GM23338 (cell line): Measurements from ENCODE around the gene SMYD1.

Experiments used
- CREB1 ChIP-seq: fragments of 250-450 bp; sonication (Bioruptor Pico); IDR thresholded peaks from 2 replicates; pipeline ENCODE4 v1.5.0; 2020; ENCODE audit warnings: low read depth, mild to moderate bottlenecking, moderate library complexity
- EZH2 ChIP-seq: fragments of 200-600 bp; sonication (generic); IDR thresholded peaks from one replicate; pipeline ENCODE4 v1.8.0; 2017; ENCODE audit warnings: antibody characterized with exemption, mild to moderate bottlenecking, low read depth; ENCODE audit not compliant: unreplicated experiment
- EZH2phosphoT487 ChIP-seq: fragments of 200-600 bp; sonication (generic); IDR thresholded peaks from one replicate; pipeline ENCODE4 v1.8.1; 2018; ENCODE audit warnings: antibody characterized with exemption; ENCODE audit not compliant: unreplicated experiment
- JUNB ChIP-seq: IDR thresholded peaks from one replicate; pipeline ENCODE4 v1.6.1; 2016; ENCODE audit warnings: antibody characterized with exemption; ENCODE audit not compliant: unreplicated experiment
- NANOG ChIP-seq: IDR thresholded peaks from 2 replicates; pipeline ENCODE4 v1.6.1; 2016; ENCODE audit warnings: antibody characterized with exemption, borderline replicate concordance
- POLR2AphosphoS5 ChIP-seq: IDR thresholded peaks from 2 replicates; pipeline ENCODE4 v1.6.1; 2016; ENCODE audit warnings: antibody characterized with exemption, low read depth
- STAT1 ChIP-seq: IDR thresholded peaks from one replicate; pipeline ENCODE4 v1.6.1; 2016; ENCODE audit warnings: antibody characterized with exemption; ENCODE audit not compliant: unreplicated experiment
- ZNF331 ChIP-seq: fragments of 250-450 bp; sonication (Bioruptor Pico); IDR thresholded peaks from 2 replicates; pipeline ENCODE4 v1.5.0; 2020; ENCODE audit warnings: low read depth, mild to moderate bottlenecking, moderate library complexity
- TF ChIP-seq, protein P1 (sequence below): IDR thresholded peaks from one replicate; pipeline ENCODE4 v1.6.1; 2018; ENCODE audit warnings: antibody characterized with exemption; ENCODE audit not compliant: unreplicated experiment
- TF ChIP-seq, protein P2 (sequence below), 2 experiments: fragments of 200-600 bp in 1 of 2; sonication (generic) in 1 of 2; conservative IDR thresholded peaks; 2 replicates each; pipeline versions ENCODE4 v1.5.1 to v1.6.1; 2016 to 2017; ENCODE audit warnings: antibody characterized with exemption in 2 of 2, low read depth in 2 of 2, mild to moderate bottlenecking in 2 of 2, moderate library complexity in 1 of 2
- TF ChIP-seq, protein P3 (sequence below): fragments of 250-450 bp; sonication (Bioruptor Pico); IDR thresholded peaks from 2 replicates; pipeline ENCODE4 v1.5.0; 2020; ENCODE audit warnings: mild to moderate bottlenecking, moderate library complexity

DNA sequence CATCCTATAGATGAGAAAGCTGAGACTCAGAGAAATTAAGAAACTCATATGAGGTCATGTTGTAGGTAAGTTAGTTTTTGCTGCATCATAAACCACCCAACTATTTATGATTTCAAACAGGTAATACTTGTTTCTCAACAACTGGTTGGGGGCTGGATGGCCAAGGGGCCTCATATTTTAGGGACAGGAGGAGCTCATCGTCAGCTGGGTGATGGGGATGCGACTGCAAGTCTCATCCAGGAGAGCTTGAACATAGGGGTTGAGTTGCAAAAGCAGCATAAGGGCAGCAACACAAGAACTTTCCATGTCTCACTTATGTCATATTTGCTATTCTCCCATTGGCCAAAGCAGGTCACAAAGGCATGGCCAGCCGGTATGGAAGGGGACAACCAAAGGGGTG lies 47.6 kb upstream of the SMYD1 start:
- TF ChIP-seq POLR2AphosphoS5 (no peak), CREB1 (no peak), EZH2 (no peak), EZH2phosphoT487 (no peak), JUNB (no peak), NANOG (no peak), STAT1 (no peak), ZNF331 (CRISPR knock-in tag) (no peak)
- TF ChIP-seq, protein P1, sequence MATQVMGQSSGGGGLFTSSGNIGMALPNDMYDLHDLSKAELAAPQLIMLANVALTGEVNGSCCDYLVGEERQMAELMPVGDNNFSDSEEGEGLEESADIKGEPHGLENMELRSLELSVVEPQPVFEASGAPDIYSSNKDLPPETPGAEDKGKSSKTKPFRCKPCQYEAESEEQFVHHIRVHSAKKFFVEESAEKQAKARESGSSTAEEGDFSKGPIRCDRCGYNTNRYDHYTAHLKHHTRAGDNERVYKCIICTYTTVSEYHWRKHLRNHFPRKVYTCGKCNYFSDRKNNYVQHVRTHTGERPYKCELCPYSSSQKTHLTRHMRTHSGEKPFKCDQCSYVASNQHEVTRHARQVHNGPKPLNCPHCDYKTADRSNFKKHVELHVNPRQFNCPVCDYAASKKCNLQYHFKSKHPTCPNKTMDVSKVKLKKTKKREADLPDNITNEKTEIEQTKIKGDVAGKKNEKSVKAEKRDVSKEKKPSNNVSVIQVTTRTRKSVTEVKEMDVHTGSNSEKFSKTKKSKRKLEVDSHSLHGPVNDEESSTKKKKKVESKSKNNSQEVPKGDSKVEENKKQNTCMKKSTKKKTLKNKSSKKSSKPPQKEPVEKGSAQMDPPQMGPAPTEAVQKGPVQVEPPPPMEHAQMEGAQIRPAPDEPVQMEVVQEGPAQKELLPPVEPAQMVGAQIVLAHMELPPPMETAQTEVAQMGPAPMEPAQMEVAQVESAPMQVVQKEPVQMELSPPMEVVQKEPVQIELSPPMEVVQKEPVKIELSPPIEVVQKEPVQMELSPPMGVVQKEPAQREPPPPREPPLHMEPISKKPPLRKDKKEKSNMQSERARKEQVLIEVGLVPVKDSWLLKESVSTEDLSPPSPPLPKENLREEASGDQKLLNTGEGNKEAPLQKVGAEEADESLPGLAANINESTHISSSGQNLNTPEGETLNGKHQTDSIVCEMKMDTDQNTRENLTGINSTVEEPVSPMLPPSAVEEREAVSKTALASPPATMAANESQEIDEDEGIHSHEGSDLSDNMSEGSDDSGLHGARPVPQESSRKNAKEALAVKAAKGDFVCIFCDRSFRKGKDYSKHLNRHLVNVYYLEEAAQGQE: no peak
- TF ChIP-seq, protein P2, sequence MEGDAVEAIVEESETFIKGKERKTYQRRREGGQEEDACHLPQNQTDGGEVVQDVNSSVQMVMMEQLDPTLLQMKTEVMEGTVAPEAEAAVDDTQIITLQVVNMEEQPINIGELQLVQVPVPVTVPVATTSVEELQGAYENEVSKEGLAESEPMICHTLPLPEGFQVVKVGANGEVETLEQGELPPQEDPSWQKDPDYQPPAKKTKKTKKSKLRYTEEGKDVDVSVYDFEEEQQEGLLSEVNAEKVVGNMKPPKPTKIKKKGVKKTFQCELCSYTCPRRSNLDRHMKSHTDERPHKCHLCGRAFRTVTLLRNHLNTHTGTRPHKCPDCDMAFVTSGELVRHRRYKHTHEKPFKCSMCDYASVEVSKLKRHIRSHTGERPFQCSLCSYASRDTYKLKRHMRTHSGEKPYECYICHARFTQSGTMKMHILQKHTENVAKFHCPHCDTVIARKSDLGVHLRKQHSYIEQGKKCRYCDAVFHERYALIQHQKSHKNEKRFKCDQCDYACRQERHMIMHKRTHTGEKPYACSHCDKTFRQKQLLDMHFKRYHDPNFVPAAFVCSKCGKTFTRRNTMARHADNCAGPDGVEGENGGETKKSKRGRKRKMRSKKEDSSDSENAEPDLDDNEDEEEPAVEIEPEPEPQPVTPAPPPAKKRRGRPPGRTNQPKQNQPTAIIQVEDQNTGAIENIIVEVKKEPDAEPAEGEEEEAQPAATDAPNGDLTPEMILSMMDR (conservative IDR thresholded peaks at IDR 0.05; ENCODE audit: low read depth in 2 of 2): no peak
- TF ChIP-seq, protein P3, sequence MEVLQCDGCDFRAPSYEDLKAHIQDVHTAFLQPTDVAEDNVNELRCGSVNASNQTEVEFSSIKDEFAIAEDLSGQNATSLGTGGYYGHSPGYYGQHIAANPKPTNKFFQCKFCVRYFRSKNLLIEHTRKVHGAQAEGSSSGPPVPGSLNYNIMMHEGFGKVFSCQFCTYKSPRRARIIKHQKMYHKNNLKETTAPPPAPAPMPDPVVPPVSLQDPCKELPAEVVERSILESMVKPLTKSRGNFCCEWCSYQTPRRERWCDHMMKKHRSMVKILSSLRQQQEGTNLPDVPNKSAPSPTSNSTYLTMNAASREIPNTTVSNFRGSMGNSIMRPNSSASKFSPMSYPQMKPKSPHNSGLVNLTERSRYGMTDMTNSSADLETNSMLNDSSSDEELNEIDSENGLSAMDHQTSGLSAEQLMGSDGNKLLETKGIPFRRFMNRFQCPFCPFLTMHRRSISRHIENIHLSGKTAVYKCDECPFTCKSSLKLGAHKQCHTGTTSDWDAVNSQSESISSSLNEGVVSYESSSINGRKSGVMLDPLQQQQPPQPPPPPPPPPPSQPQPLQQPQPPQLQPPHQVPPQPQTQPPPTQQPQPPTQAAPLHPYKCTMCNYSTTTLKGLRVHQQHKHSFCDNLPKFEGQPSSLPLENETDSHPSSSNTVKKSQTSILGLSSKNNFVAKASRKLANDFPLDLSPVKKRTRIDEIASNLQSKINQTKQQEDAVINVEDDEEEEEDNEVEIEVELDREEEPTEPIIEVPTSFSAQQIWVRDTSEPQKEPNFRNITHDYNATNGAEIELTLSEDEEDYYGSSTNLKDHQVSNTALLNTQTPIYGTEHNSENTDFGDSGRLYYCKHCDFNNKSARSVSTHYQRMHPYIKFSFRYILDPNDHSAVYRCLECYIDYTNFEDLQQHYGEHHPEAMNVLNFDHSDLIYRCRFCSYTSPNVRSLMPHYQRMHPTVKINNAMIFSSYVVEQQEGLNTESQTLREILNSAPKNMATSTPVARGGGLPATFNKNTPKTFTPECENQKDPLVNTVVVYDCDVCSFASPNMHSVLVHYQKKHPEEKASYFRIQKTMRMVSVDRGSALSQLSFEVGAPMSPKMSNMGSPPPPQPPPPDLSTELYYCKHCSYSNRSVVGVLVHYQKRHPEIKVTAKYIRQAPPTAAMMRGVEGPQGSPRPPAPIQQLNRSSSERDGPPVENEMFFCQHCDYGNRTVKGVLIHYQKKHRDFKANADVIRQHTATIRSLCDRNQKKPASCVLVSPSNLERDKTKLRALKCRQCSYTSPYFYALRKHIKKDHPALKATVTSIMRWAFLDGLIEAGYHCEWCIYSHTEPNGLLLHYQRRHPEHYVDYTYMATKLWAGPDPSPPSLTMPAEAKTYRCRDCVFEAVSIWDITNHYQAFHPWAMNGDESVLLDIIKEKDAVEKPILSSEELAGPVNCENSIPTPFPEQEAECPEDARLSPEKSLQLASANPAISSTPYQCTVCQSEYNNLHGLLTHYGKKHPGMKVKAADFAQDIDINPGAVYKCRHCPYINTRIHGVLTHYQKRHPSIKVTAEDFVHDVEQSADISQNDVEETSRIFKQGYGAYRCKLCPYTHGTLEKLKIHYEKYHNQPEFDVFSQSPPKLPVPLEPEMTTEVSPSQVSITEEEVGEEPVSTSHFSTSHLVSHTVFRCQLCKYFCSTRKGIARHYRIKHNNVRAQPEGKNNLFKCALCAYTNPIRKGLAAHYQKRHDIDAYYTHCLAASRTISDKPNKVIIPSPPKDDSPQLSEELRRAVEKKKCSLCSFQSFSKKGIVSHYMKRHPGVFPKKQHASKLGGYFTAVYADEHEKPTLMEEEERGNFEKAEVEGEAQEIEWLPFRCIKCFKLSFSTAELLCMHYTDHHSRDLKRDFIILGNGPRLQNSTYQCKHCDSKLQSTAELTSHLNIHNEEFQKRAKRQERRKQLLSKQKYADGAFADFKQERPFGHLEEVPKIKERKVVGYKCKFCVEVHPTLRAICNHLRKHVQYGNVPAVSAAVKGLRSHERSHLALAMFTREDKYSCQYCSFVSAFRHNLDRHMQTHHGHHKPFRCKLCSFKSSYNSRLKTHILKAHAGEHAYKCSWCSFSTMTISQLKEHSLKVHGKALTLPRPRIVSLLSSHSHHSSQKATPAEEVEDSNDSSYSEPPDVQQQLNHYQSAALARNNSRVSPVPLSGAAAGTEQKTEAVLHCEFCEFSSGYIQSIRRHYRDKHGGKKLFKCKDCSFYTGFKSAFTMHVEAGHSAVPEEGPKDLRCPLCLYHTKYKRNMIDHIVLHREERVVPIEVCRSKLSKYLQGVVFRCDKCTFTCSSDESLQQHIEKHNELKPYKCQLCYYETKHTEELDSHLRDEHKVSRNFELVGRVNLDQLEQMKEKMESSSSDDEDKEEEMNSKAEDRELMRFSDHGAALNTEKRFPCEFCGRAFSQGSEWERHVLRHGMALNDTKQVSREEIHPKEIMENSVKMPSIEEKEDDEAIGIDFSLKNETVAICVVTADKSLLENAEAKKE (CRISPR knock-in tag): no peak
